Astrocyte (in vitro differentiated cells and primary cell): ENCODE measurements around the gene NCBP3.

Source experiments
- EZH2 ChIP-seq: IDR thresholded peaks from 2 replicates; pipeline ENCODE4 v1.6.1; 2012; ENCODE audit warnings: mild to moderate bottlenecking, low read length, inconsistent platforms; ENCODE audit not compliant: insufficient read depth
- TF ChIP-seq, protein P1 (sequence below): IDR thresholded peaks from 2 replicates; pipeline ENCODE4 v1.5.1; 2011; ENCODE audit warnings: low read depth, mild to moderate bottlenecking, inconsistent platforms, low read length, moderate library complexity; ENCODE audit not compliant: insufficient read depth

DNA sequence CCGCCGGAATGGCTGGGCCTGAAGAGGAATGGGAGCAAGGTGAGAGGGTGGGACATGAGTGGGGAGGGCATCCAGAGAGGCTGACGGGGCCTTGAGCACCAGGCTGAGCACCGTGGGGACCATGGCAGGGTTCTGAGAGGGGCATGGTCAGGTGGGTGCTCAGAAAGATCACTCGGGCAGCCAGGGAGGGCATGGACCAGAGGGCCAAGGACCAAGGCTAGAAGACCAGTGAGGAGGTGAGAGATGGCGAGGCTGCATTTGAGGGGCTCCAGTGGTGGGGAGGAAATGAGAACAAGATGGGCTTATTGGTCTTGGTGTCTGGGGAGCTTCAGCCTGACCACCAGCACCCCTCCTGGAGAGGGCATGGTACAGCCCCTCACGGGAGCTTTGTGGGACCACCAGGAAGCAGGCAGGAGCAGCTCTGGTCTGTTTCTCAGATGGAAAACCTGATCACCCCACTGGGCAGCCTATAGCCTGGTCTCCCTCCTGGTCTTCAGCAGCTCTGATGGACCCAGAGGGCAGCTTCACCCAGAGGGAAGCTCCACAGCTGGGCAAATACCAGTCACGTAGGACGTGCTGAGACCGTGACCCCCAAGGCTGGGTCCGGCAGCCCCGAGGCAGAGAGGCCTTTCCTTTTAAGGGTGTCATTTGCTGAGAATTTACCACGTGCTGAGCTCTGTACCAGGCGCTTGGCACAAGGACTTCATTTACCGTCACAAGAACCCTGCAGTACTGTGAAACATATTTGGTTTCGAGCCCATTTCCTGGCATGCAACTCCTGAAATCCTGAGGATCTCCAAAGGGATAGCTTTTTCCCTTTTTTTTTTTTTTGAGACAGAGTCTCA, 11.4 kb upstream of the NCBP3 start:
- TF ChIP-seq, protein P1, sequence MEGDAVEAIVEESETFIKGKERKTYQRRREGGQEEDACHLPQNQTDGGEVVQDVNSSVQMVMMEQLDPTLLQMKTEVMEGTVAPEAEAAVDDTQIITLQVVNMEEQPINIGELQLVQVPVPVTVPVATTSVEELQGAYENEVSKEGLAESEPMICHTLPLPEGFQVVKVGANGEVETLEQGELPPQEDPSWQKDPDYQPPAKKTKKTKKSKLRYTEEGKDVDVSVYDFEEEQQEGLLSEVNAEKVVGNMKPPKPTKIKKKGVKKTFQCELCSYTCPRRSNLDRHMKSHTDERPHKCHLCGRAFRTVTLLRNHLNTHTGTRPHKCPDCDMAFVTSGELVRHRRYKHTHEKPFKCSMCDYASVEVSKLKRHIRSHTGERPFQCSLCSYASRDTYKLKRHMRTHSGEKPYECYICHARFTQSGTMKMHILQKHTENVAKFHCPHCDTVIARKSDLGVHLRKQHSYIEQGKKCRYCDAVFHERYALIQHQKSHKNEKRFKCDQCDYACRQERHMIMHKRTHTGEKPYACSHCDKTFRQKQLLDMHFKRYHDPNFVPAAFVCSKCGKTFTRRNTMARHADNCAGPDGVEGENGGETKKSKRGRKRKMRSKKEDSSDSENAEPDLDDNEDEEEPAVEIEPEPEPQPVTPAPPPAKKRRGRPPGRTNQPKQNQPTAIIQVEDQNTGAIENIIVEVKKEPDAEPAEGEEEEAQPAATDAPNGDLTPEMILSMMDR = no peak
- TF ChIP-seq EZH2 = no peak
